ENCODE measurements around the gene RGS6.

- no peak for TF ChIP-seq ZNF274 (IDR thresholded peaks at IDR 0.05; ENCODE audit: low read depth, low read length)
- TF ChIP-seq YY1 (IDR thresholded peaks at IDR 0.05; ENCODE audit: insufficient read depth, insufficient read length) = no peak
- TF ChIP-seq SUZ12 (IDR thresholded peaks at IDR 0.05; ENCODE audit: extremely low read depth, insufficient read depth, insufficient read length) = no peak
These were observed 152.7 kb downstream of the RGS6 start for GRCh38 chr14:72084935-72085334.
